Retina (tissue), 1 donor: ENCODE results near the gene SAMD4A.

Source experiments
- DNase-seq: peaks from one replicate; pipeline ENCODE4 v3.0.0-alpha.2; 2016

The SAMD4A gene

DNA sequence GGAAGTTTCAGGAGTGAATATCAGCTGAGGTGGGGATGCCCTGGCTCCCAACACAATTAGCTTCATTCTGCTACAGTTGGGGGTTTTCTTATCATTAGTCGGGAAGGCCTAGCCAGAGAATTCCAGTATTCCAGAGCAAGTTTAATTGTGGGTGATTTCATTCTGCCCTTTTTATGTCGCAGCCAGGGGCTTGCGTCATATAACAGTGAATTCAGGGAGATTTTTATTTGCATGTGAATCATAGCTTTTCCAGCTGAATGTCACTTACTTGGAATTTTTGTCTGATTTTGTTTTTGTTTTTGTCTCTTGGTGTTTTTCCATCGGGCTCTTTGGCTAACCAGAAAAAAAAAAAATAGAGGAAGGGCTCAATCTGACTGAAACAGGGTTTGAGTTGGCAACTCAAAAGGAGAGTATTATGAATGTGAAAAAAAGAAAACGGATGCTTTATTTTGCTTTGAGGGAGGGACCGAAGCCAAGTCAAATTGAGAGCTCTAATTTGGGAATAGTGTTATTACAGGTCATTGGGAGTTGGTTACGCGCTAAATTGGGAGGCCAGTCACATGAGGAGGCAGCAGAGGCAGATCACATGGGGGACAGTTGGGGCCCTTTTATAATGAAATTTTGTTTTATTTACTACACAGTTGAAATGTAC, 119.4 kb downstream of the SAMD4A start:
- no peak for DNase-seq

DNA sequence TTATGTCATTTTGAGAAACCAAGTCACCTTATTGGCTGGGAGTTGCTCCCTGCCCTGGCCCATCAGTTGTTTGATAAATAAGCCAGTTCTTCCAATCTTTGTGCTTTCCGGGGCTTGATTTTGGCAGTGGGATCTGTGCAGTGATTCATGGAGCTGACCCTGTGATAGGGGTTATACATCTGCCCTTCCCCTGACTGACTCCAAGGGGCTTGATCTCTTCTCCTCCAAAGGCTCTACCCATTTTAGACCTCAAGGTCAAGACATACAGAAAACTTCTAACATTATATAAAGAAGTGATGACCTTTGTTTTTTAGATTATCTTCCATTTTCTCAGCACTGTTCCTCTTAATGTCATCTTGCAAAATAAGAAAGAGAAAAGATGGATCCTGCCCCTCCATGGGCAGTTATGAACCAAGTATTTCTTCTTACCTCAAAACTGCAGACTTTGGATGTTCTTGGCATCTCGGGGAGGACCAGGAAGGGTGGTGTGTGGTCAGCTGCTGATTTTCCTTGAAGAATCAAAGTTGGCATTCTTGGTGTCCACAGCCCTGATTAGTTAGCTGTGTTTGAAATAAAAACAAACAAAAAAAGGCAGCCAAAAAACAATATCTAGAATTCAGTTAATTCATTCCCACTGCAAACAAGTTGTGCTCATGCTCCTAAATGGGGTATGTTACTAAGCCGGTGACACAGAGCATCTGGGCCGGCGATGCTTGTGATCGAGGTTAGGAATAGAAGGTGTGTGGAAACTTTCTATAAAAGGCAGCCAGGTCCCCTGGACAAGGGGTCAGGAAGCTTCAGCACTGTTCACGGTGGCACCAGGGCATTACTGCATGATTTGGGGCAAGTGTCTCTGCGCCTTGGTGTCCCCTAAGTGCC, 120.2 kb downstream of the SAMD4A start:
- DNase-seq: no peak

DNA sequence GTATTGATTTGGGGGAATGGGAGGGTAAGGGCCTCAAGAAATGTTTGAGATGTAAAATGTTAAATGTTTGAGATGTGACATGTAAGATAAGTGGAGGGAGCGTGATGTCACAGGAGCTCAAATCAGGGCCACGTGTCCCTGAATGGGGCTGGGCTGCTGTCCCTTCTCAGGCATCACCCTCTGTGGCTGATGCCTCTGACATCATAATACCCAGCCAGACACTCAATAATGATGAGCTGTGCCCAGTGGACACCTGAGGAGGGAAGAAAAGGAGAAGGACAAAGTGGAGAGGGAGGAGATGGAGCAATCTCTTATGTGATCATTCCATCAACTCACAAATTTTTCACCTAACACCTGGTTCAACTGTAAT, 120.8 kb downstream of the SAMD4A start:
- DNase-seq: no peak

DNA sequence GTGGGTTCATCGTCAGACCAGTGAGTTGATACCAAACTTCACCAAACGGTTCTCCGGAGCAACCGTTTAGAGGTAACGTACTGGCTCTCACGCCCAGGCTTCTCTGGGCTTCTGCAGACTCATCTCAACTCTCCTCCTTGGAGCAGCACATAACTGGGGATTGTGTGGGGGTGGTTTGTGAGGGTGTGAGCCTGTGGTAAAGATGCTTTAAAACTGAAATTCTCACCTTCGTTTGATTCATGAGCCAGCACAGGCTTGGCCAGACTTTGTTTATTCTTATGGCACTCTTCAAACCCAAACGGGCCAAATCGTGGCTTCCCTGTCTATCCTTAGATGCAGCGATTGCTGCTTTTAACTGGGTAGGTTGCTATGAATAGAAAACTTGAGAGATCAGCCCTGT, 121.3 kb downstream of the SAMD4A start:
- no peak for DNase-seq

DNA sequence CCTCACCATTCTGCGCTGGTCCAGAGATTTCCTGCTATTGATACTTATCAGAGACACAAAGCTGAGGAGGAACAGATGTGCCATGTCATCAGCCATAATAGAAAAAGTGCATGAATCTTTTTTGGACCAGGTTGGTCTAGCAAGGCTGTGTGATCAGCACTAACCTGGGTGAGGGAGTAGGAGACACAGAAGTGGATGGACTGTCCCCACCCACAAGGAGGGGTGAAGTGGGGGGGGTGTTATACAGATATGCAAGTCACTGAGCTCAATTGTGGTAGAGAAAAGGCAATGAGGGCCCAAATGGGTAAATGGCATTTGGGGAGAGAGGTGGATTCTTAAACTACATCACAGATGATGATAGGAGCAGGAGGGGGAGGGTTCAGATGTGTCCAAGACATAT, 123.0 kb downstream of the SAMD4A start:
- DNase-seq: no peak

DNA sequence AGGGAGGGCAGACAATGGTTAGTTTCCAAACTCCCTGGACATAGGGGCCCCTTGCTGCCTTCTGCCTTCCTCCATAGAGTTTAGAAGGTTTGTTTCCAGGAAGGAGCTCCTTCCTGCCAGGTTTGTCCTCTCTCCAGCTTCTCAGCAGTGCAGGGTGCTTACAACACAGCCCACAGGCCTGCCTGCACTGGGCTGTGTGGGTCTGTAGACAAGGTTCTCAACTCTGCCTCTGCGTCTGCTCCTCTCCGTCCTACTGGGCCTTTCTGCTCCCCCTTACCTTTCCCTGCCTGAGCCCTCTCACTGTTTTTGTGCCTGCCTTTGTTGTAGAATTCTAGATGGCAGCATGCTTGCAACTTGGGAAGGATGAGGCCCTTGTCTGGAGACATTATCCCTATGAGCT, 124.0 kb downstream of the SAMD4A start:
- no peak for DNase-seq

DNA sequence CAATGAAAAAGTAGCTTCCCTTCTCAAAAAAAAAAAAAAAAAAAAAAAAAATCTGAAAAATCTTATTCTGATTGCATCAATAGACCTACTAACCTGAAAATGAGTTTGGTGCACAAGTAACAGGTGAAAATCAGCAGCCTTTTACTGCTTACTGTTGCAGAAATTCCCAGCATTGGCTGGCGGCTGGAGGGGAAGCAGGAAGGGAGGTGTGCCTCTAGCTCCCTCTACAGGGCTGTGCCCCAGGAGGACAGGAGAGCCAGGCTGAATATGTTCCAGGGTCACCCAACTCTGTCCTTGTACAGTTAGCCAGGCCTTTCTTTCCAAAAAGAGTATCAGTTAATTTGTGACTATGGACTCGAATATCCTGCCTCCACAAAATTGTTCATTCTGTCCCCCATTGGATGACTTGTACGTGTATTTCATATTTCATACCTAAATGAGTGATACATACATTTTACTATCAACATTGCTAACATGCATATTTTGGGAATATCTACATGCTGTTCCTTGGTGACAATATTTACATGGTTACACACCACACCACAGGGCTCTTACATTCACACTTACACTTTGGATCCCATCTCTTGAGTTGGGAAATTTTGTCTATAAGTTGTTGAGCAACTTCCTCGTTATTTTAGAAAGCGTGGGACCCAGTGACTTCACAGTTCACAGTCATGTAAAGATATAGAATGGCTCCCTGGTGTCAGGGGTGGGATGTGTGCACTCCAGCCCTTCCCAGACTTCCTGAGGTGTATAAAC, 124.8 kb downstream of the SAMD4A start:
- DNase-seq: peak; percentile 75

DNA sequence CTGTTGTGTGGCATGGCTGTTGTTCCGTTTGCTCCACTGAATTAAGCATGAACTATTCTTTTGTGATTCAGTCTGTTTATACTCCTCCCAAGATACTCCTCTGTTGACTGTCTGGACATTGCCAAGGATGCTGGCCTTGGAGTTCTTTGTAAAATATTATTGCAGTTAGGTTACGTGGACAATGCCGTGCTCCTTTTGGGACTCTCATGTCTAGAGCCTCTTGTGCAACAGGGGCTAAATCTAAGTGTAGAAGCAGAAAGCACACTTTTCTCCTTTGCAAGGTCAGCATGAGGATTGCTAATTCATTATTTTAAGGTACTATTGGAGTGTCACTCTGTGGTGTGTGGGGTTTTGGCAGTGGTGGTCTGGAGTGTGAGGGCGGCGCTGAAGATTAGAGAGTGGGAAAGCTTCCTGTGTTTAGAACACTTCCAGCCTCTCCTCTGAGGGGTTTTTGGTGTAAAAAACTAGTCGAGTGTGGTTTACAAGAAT, 125.4 kb downstream of the SAMD4A start:
- no peak for DNase-seq

DNA sequence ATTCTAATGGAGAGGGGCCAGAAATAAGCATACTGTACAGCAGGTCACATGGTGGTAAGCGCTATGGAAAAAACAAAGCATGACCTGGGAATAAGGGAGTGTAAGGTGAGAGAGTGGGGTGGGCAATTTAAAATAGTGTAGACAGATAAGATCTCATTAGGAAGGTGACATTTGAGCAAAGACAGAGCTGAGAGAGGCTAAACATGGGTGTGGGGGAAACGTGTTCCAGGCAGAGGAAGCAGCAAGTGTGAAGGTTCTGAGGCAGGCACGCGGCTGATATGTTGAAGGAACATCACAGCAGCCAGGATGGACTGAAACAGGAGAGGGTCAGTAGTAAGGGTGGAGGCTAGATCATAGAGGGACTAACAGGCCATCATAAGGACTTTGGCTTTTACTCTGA, 126.8 kb downstream of the SAMD4A start:
- no peak for DNase-seq

DNA sequence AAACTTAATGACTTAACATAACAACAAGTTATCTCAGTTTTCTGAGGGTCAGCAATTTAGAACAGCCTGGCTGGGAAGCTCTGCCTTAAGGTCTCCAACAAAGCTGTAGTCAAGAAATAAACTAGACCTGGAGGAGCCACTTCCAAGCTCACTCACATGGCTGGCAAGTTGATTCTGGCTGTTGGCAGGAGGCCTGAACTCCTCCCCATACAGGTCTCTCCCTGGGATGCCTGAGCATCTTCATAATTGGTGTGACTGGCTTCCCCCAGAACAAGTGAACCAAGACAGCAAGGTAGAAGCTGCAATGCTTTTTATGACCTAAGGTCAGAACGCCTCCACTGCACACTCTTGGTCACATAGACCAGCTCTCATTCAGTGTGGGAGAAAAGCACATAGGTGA, 128.3 kb downstream of the SAMD4A start:
- no peak for DNase-seq

DNA sequence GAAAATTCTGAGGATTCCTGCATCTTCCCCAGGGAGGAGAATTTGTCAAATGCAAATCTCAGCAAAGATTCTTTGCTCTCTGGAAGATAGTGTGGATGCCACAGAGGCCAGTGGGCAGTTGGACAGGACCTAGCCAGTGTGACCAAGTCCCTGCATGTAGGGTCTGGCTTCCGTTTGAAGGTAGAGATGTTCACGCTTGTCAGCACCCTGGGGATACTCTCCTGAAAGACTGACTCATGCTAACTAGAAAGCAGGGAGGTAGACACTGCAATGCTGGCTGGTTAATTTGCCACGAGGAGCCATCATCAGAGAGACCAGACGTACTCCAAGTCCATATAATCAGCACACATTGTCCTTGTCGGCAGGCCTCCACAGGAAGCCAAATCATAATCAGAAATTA, 130.1 kb downstream of the SAMD4A start:
- DNase-seq: no peak

DNA sequence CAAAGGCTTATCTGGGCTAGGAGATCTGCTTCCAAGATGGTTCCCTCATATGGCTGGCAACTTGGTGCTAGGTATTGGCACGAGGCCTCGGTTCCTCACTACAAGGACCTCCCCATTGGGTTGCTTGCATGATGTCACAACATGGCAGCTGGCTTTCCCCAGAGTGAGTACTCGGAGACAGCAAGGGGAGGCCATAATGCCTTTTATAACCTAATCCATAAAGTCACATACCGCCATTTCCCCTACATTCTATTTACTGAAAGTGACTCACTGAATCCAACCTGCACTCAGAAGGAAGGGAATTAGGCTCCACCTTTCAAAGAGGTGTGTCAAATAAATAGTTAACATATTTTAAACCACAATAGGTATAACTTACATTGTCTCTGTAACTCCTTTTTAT, 130.9 kb downstream of the SAMD4A start:
- no peak for DNase-seq

DNA sequence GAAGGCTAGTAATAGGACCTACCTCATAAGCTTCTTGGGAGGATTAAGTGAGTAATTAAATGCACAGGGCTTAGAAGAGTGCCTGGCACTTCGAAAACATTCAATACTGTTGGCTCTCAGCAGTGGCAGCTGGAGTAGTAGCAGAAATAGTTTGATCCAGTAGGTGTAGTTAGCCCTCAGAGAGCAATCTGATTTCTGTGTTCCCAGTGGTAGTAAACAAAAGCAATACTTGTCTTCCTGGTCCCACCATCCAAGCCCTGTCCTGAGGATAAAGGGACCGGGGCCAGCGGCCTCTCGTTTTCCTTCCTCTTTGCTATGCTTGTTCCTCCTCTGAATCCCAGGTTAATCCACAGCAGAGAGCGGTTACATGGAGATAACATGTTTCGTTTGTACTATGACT, 131.6 kb downstream of the SAMD4A start:
- DNase-seq: no peak

DNA sequence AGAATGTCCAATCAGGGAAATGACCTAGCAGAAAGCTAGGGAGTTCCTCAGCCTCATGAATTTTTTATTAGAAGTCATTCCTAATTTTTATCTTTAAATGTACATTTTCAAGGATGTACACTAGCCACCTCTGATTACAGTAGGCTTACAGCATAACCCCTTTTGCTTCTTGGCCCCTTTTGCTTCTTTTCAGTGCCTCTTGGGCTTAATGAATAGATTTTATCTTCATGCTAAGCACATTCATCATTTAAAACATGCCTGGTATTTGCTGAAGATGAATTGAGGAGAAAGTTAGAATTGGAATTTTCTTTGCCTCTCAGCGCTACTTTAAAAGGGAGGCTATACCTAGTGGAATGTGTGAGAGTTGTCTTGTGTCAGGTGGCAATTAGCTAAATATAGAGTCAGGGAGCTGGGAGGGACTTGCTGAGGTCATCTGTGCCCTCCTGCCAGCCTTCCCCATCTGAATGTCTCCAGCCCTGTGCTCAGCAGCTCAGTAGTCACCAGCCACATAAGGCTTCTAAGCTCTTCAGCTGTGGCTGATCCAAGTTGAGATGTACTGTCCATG, 132.1 kb downstream of the SAMD4A start:
- no peak for DNase-seq

DNA sequence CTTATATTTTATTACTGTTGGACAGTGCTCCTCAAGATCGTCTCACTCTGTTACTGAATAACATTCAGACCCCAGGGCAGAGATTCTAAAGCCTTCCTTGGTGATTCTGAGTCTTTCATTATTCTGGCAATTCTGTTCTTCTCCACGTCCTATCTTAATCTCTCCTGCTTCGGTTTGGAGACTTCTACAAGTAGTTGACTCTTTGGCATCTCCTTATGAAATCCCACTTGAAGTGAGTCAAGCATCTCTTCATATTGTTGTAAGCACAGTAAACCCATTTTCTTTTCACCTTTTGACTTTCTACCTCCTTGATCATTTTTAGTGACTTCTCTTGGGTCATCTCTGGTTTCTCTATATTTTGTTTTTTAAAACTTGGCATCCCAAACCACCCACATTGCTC, 132.8 kb downstream of the SAMD4A start:
- no peak for DNase-seq

DNA sequence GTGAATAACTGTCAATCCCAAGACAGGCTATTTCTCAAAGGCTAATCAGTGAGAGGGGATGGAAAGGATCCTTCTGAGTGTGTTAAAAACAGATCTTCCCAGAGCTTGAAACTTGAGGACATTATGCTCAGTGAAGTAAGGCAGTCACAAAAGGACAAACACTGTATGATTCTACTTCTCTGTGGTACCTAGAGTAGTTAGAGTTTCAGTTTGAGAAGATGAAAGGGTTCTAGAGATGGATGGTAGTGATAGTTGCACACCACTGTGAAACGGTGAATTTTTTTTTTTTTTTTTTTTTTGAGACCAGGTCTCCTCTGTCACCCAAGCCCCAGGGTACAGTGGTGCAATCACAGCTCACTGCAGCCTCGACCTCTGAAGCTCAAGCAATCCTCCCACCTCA, 133.8 kb downstream of the SAMD4A start:
- no peak for DNase-seq

DNA sequence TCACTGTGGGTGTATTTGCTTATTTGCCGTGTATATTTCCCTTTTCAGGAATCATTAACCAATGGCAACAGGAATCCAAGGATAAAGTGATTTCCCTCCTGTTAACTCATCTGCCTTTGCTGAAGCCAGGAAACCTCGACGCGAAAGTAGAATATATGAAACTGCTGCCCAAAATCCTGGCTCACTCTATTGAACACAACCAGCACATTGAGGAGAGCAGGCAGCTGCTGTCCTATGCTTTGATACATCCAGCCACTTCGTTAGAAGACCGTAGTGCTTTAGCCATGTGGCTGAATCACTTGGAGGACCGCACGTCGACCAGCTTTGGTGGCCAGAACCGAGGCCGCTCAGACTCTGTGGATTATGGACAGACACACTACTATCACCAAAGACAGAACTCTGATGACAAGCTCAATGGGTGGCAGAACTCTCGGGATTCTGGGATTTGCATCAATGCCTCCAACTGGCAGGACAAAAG, 135.1 kb downstream of the SAMD4A start:
- no peak for DNase-seq

DNA sequence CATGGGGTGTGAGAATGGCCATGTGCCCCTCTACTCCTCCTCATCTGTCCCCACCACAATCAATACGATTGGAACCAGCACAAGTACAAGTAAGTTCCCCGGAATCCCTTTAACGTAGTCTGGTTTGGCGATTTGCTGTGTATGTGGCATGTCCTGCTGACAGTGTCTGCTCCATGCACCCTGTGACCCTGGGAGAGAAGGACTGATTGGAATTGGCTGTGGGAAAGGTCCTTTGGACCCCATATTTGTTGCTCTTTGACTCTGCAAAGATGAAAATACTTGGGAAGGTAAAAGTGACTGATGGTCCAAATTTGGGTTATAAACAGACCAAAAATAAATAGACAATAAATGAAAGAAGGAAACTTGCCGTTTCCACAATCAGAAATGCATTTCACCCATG, 135.6 kb downstream of the SAMD4A start:
- DNase-seq: no peak

DNA sequence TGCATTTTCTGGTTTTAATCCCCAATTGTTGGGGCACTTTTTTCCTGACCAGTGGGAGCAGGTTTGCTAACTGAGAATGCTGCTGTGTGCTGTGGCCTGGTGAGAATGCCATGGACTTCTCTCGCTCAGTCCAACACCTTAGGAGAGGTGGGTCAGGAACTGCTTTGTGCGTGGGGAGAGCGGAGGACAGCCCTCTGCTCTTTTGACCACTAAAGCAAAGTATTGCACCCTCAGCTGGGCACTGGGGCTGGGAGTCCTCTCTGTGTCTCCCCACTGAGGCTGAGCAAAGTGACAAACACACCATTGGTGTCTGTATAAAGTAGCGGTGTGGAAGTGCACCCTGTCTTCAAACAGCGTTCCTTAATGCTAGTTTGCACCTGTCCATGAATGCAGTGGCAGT, 136.2 kb downstream of the SAMD4A start:
- no peak for DNase-seq

DNA sequence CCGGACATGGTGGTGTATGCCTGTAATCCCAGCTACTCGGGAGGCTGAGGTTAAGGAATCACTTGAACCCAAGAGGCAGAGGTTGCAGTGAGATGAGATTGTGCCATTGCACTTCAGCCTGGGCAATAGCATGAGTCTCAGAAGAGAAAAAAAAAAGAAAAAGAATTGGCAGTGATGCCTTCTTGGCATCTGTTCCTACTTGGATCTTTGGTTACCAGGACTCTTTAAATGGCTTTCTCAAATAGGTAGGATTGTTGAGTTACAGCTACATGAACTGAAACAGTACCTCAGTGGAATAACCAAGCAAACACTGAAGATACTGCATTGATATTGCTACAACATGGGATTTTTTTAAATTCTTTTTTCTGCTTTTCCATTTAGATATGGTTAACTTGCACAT, 136.8 kb downstream of the SAMD4A start:
- no peak for DNase-seq

DNA sequence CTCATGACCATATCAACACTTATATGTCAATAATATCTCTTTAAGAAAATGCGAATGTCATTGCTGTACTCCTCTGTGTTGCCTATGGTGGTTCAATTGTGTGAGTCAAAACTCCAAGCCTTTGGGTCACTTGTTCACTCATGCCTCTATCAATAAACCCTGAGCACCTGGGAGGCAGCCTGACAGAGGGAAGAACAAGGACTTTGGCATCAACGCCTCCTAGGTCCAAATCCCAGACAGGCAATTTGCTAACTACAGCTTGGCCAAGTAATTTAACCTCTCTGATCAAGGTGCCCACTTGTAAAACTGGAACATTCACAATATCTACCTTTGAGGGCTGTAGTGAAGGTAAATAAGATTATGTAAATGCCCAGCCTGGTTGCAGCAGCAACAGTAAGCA, 137.8 kb downstream of the SAMD4A start:
- DNase-seq: no peak

DNA sequence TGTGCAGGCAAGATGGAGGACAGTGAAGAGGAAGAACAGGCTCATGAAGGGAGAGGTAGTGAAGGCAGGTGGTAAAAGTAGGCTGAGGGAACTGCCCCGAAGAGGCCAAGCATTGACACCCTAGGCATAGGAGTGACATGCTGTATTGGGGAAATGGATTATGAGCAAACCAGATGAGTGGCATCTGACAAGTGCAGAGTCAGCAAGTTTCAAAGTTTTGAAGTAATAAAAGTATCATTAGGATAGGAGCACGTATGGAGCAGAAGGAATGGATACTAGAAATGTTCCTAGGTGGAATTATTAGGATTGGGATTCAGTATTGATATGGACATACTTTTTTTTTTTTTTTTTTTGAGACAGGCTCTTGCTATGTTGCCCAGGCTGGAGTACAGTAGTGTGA, 139.8 kb downstream of the SAMD4A start:
- no peak for DNase-seq

DNA sequence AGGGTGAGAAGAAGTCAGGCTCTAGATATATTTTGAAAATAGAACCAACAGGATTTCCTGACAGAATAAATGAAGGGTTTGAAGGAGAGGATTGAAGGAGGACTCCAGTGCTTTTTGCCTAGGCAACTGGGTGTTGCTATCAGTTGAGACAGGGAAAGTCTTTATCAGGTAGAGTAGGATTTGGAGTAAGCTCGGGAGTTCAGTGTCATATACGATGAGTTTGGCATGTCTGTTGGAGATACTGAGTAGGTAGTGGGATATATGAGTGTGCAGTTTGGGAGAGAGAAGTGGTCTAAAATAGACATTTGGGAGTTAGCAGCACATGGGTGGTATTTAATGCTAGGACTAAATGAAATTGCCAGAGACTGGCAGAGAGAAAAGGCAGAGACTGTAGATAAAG, 141.2 kb downstream of the SAMD4A start:
- no peak for DNase-seq
